ENCODE data around the gene RRP8. TPM values are rescaled to one million over a fixed set of nuclear protein-coding genes. Genes with fewer than 3 reads are reported as not detected.

Gene RRP8
- total and polyA plus RNA-seq, 4 donors: 3.4 to 37.3 (median 20.5) TPM

DNA sequence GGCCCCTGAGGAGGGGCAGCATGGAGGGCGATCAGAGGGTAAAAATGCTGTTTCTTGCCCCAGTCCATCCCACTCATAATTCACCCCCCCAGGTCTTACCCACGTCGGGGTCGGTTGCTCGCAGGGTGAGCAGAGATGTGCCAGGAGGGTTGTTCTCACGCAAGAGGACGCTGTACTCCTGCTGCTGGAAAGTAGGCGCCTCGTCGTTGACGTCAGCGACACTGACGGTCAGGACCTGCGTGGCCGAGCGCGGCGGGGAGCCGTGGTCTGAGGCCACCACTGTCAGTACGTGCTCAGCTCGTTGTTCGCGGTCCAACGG is 26.1 kb upstream of the RRP8 start:
- no peak for ATAC-seq (ENCODE audit: low FRiP score)
- H3K27me3 ChIP-seq (ENCODE audit: control insufficient read depth in 1 of 2, insufficient read depth in 2 of 2, low read length in 1 of 2): no peaks in the 10 kb centered on the region
- H3K4me1 ChIP-seq (ENCODE audit: control insufficient read depth in 1 of 2, insufficient read depth in 2 of 2, low read length in 2 of 2): no peaks in the 10 kb centered on the region
- no peaks in the 10 kb centered on the region for H3K9me3 ChIP-seq (ENCODE audit: control insufficient read depth, low read length)
- no peak for DNase-seq
- H3K27ac ChIP-seq (ENCODE audit: low read depth in 1 of 2, low read length in 2 of 2): no peak overlapping the region
- 89 to 91% methylated on average over 24 of the region's 24 CpGs for WGBS, 2 donors
- intact Hi-C loops (cut with DNase I): no loop called here
- H3K36me3 ChIP-seq (ENCODE audit: control insufficient read depth in 1 of 2, insufficient read depth in 2 of 2, low read length in 1 of 2): peaks cover 0 to 14% of the 10 kb centered on the region in 2 donors
- no peak overlapping the region for H3K4me3 ChIP-seq (ENCODE audit: low read length in 2 of 2)

DNA sequence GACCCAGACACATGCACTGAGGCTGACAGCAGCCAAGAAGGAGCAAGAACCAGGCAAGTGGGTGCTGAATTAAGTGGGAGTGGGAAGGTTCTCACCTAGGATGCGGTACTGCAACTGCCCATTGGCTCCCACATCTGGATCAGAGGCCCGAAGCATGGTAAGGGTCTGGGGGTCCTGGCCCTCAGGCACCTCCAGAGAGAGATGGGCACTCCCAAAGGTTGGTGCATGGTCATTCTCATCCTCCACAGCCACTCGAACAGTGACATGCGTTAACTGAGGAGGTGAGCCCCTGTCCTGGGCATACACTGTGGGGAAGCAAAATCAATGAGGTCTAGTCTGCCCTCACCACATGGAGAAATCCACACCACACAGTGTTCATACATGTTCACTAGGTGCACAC is 25.1 kb upstream of the RRP8 start:
- H3K27ac ChIP-seq (ENCODE audit: low read depth in 1 of 2, low read length in 2 of 2): no peak overlapping the region
- peaks cover 0 to 14% of the 10 kb centered on the region in 2 donors for H3K36me3 ChIP-seq (ENCODE audit: control insufficient read depth in 1 of 2, insufficient read depth in 2 of 2, low read length in 1 of 2)
- no peak for DNase-seq
- no peaks in the 10 kb centered on the region for H3K27me3 ChIP-seq (ENCODE audit: control insufficient read depth in 1 of 2, insufficient read depth in 2 of 2, low read length in 1 of 2)
- 95 to 96% methylated on average over 4 of the region's 4 CpGs for WGBS, 2 donors
- H3K4me1 ChIP-seq (ENCODE audit: control insufficient read depth in 1 of 2, insufficient read depth in 2 of 2, low read length in 2 of 2): no peaks in the 10 kb centered on the region
- intact Hi-C loops (cut with DNase I): no loop called here
- no peaks in the 10 kb centered on the region for H3K9me3 ChIP-seq (ENCODE audit: control insufficient read depth, low read length)
- H3K4me3 ChIP-seq (ENCODE audit: low read length in 2 of 2): no peak overlapping the region
- ATAC-seq (ENCODE audit: low FRiP score): no peak

DNA sequence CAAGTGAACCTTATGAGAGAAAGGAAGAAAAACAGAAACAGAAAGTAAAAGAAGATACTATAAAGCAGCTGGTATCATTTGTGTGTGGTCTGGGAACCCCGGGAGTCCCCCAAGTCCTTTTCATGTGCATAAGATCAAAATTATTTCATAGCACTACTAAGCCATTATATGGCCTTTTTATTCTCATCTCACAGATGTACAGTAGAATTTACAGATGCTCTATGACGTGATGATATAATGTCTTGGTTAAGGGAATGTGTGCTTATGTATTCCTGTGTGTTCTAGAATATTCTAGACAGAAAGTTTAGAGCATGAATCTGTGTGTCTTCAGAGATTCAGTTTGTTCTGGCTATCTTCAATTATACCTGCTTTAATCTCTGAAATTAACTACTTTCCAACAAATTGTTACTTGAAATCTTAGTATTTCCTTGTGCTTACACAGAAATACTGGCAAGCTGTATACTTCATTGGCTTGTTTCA is 24.4 kb upstream of the RRP8 start:
- Histone ChIP-seq H3K27ac (ENCODE audit: low read depth in 1 of 2, low read length in 2 of 2) (no peak overlapping the region), H3K4me3 (ENCODE audit: low read length in 2 of 2) (no peak overlapping the region), H3K27me3 (ENCODE audit: control insufficient read depth in 1 of 2, insufficient read depth in 2 of 2, low read length in 1 of 2) (no peaks in the 10 kb centered on the region), H3K9me3 (ENCODE audit: control insufficient read depth, low read length) (no peaks in the 10 kb centered on the region), H3K36me3 (ENCODE audit: control insufficient read depth in 1 of 2, insufficient read depth in 2 of 2, low read length in 1 of 2) (peaks cover 0 to 13% of the 10 kb centered on the region in 2 donors), H3K4me1 (ENCODE audit: control insufficient read depth in 1 of 2, insufficient read depth in 2 of 2, low read length in 2 of 2) (no peaks in the 10 kb centered on the region)
- ATAC-seq (ENCODE audit: low FRiP score): no peak
- 76 to 77% methylated on average over 2 of the region's 2 CpGs for WGBS, 2 donors
- no peak for DNase-seq
- intact Hi-C loops (cut with DNase I): no loop called here

DNA sequence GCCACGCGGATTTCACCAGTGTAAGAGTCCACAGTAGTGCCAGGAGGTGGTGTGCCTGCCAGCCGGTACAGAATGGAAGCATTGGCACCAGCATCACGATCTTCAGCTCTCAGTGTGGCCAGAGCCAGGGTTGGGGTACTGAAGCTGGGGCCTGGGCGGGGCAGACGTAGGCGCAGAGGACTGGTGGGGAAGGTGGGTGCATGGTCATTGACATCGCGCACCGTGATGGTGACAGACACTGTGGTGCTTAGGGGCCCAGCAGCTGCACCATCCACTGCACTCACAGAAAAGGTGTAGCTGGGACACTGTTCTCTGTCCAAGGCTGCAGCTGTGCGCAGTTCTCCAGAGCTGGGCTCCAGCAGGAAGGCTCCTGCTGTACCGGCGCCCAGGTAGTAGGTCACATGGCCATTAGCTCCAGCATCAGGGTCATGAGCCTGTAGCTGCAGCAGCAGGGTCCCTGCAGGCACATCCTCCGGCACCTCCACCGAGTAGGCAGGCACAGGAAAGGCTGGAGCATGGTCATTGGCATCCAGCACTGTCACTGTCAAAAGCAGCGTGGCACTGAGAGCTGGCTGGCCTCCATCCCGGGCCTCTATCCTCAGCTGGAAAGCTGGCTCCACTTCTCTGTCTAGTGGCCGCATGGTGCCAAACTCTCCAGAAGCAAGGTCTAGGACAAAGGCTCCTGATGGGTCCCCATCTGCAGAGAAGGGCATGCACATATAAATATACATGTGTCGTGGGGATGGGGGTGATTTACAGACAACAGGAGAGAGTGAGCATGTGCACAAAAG is 23.8 kb upstream of the RRP8 start:
- WGBS, 2 donors: 75 to 79% methylated on average over 19 of the region's 19 CpGs
- intact Hi-C loops (cut with DNase I): no loop called here

DNA sequence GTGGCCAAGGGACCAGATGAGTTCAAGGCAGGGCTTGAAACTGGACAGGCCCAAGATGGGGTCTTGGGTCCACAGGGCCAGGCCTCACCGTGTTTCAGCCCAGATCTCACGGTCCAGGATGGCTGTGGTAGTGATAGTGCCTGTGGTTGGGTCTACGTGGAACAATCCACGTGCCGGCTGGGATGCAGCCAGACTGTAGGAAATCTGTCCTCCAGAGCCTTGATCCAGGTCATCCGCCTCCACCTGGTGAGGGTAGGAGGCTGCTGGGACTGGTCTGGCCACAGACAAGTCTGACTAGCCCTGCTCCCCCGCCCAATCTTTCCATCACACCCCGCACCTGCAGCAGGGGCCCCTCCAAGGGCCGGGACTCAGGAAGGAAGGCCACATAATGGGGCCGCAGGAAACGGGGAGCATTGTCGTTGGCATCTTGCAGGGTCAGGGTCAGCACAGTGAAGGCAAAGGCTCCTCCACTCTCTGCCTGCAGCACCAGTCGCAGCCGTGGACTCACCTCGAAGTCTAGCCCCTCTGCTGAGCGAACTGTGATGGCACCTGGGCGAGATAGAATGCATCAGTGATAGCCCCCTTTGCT is 22.5 kb upstream of the RRP8 start:
- Histone ChIP-seq H3K9me3 (ENCODE audit: control insufficient read depth, low read length) (no peaks in the 10 kb centered on the region), H3K4me1 (ENCODE audit: control insufficient read depth in 1 of 2, insufficient read depth in 2 of 2, low read length in 2 of 2) (no peaks in the 10 kb centered on the region), H3K36me3 (ENCODE audit: control insufficient read depth in 1 of 2, insufficient read depth in 2 of 2, low read length in 1 of 2) (peaks cover 0 to 10% of the 10 kb centered on the region in 2 donors), H3K27ac (ENCODE audit: low read depth in 1 of 2, low read length in 2 of 2) (no peak overlapping the region), H3K27me3 (ENCODE audit: control insufficient read depth in 1 of 2, insufficient read depth in 2 of 2, low read length in 1 of 2) (no peaks in the 10 kb centered on the region), H3K4me3 (ENCODE audit: low read length in 2 of 2) (no peak overlapping the region)
- 93 to 95% methylated on average over 17 of the region's 17 CpGs for WGBS, 2 donors
- ATAC-seq (ENCODE audit: low FRiP score): no peak
- intact Hi-C loops (cut with DNase I): no loop called here
- peak in 1 of 2 donors; percentile 37 for DNase-seq

More for the DNA sequence above, 23.8 kb upstream of the RRP8 start:
- DNase-seq (no peak), ATAC-seq (ENCODE audit: low FRiP score) (no peak)
- Histone ChIP-seq H3K4me3 (ENCODE audit: low read length in 2 of 2) (no peak overlapping the region), H3K27me3 (ENCODE audit: control insufficient read depth in 1 of 2, insufficient read depth in 2 of 2, low read length in 1 of 2) (no peaks in the 10 kb centered on the region), H3K36me3 (ENCODE audit: control insufficient read depth in 1 of 2, insufficient read depth in 2 of 2, low read length in 1 of 2) (peaks cover 0 to 10% of the 10 kb centered on the region in 2 donors), H3K27ac (ENCODE audit: low read depth in 1 of 2, low read length in 2 of 2) (no peak overlapping the region), H3K9me3 (ENCODE audit: control insufficient read depth, low read length) (no peaks in the 10 kb centered on the region), H3K4me1 (ENCODE audit: control insufficient read depth in 1 of 2, insufficient read depth in 2 of 2, low read length in 2 of 2) (no peaks in the 10 kb centered on the region)

DNA sequence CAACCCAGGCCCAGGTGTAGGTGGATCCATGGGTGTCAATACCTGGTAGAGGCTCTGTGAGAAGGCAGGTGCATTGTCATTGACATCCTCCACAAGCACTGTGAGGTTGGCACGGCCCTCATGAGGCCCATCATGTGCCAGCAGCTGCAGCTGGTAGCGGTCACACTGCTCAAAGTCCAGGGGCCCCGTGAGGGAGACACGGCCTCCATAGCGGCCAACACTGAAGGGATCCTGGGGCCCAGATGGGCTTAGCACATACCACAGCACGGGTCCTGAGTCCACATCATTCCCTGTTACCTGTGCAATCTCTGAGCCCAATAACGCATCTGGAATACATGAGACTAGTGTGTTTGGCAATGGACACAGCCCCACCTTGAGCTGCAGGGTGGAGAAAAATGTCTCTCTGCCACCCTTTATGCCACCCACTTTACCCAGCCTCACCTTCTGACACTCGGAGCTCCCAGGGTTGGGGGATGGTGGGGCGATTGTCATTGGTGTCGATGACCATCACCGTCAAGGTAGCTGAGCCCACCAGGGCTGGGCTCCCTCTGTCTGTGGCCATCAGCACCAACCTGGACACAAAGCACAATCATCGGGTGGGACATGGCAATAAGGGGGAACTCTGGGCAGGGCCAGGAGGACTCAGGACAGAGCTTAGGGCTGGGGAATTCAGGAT is 21.9 kb upstream of the RRP8 start:
- no peak overlapping the region for H3K27ac ChIP-seq (ENCODE audit: low read depth in 1 of 2, low read length in 2 of 2)
- WGBS, 2 donors: 88 to 91% methylated on average over 12 of the region's 12 CpGs
- peaks cover 0 to 10% of the 10 kb centered on the region in 2 donors for H3K36me3 ChIP-seq (ENCODE audit: control insufficient read depth in 1 of 2, insufficient read depth in 2 of 2, low read length in 1 of 2)
- no peaks in the 10 kb centered on the region for H3K27me3 ChIP-seq (ENCODE audit: control insufficient read depth in 1 of 2, insufficient read depth in 2 of 2, low read length in 1 of 2)
- no peak overlapping the region for H3K4me3 ChIP-seq (ENCODE audit: low read length in 2 of 2)
- H3K9me3 ChIP-seq (ENCODE audit: control insufficient read depth, low read length): no peaks in the 10 kb centered on the region
- ATAC-seq (ENCODE audit: low FRiP score) (no peak), DNase-seq (peak in 1 of 2 donors; percentile 33)
- intact Hi-C loops (cut with DNase I): no loop called here
- no peaks in the 10 kb centered on the region for H3K4me1 ChIP-seq (ENCODE audit: control insufficient read depth in 1 of 2, insufficient read depth in 2 of 2, low read length in 2 of 2)

DNA sequence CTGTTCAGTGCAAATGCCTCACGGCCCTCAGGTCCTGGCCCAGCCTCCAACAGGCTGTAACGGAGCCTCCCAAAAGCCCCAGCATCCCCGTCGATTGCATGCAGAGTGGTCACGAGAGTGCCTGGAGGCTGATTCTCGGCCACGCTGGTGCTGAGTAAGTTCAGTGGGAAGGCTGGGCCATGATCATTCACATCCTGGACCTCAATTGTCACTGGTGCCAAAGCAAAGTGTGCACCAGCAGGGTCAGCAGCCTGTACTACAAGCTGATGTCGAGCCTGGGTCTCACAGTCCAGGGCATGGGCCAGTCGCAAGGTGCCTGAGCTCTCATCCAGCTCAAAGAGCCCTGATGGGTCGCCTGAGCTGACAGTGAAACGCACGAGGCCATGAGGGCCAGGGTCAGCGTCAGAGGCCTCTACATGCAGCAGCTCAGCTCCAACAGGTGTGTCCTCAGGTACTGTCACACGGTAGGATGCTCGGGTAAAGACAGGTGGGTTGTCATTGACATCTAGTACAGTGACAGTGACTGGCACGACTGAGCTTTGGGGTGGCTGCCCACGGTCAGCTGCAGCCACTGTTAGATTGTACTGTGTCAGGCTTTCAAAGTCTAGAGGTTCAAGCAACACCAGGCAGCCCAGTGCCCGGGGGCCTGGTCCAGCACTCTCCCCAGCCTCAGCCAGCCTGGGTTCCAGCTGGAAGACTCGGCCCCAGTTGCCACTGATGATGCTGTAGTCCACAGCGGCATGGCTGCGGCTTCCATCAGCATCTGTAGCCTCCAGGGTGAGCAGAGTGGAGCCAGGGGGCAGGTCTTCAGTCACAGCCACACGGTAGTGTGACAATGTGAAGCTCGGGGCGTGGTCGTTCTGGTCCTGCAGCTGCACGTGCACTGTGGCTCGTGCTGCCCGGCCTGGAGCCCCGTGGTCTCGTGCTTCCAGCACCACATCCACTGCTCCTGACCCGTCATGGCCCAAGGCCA is 20.3 kb upstream of the RRP8 start:
- Histone ChIP-seq H3K4me1 (ENCODE audit: control insufficient read depth in 1 of 2, insufficient read depth in 2 of 2, low read length in 2 of 2) (no peaks in the 10 kb centered on the region), H3K9me3 (ENCODE audit: control insufficient read depth, low read length) (no peaks in the 10 kb centered on the region), H3K27ac (ENCODE audit: low read depth in 1 of 2, low read length in 2 of 2) (no peak overlapping the region), H3K36me3 (ENCODE audit: control insufficient read depth in 1 of 2, insufficient read depth in 2 of 2, low read length in 1 of 2) (peaks cover 0 to 4% of the 10 kb centered on the region in 2 donors), H3K27me3 (ENCODE audit: control insufficient read depth in 1 of 2, insufficient read depth in 2 of 2, low read length in 1 of 2) (no peaks in the 10 kb centered on the region), H3K4me3 (ENCODE audit: low read length in 2 of 2) (no peak overlapping the region)
- ATAC-seq (ENCODE audit: low FRiP score) (no peak), DNase-seq (peak in 1 of 2 donors; percentile 38)
- WGBS, 2 donors: 80 to 83% methylated on average over 31 of the region's 31 CpGs
- intact Hi-C loops (cut with DNase I): no loop called here

Measured in aorta (tissue), 5 donors.